ENCODE measurements around the gene PRR11. TPM values are rescaled to one million over a fixed set of nuclear protein-coding genes. Genes with fewer than 3 reads are reported as not detected.
"Not testable (repeated sequence)": the region's sequence is repeated elsewhere in the genome, so short reads cannot be mapped to it uniquely, and the experiment has no call there.

PRR11 gene
- total RNA-seq, 1 experiment from 2014 or later: 26.4 TPM

DNA sequence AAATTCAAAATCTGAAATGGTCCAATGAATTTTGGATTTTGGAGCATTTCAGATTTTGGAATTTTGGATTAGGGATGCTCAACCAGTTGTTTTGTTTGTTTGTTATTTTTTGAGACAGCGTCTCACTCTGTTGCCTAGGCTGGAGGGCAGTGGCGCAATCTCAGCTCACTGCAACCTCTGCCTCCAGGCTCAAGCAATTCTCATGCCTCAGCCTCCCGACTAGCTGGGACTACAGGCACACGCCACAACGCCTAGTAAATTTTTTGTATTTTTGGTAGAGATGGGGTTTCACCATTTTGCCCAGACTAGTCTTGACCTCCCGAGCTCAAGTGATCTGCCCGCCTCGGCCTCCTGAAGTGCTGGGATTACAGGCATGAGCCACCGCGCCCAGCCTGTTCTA lies 17.2 kb upstream of the PRR11 start:
- H3K4me3 ChIP-seq (ENCODE audit: insufficient read depth, low read depth, low read length); H3K36me3 ChIP-seq (replicated peaks; ENCODE audit: control insufficient read depth, insufficient read depth, low read length); H3K27me3 ChIP-seq (ENCODE audit: control insufficient read depth, insufficient read depth, low read length); DNase-seq: not testable (repeated sequence)

DNA sequence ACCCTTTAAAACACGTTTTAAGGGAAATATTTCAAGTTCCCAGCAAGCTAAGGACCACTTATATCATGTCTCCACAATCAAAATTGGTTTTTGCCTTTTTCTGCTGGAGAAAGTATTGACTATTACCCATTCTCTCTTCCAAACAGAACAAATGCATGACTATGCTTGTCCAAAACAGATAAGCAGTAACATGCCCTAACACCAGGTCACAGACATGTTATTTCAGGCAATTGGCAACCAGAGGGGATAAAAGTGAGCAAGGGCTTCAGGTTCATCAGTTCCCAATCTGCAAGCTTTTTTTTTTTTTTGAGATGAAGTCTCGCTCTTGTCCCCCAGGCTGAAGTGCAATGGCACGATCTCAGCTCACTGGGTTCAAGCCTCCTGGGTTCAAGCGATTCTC lies 15.6 kb upstream of the PRR11 start:
- Histone ChIP-seq H3K4me3 (ENCODE audit: insufficient read depth, low read depth, low read length) (no peak overlapping the region), H3K36me3 (replicated peaks; ENCODE audit: control insufficient read depth, insufficient read depth, low read length) (no peaks in the 10 kb centered on the region), H3K27me3 (ENCODE audit: control insufficient read depth, insufficient read depth, low read length) (no peaks in the 10 kb centered on the region)
- no peak for DNase-seq

DNA sequence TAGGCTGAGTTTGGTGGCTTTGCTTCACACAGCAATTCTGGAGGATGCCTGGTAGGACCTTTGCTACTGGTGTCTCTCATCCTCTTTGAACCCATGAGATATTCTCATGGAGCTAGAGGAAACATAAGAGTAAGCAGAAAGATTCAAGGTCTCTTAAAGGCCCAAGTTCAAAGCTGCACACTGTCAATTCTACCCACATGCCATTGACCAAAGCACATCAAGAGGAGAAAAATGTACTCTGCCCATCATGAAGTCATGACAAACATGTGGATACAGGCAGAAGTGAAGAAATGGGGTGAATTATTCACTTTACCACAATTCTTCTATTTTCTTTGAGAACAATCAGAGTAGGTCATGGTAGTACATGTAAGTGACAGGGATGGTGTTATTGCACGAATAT lies 13.7 kb upstream of the PRR11 start:
- Histone ChIP-seq H3K27me3 (ENCODE audit: control insufficient read depth, insufficient read depth, low read length) (no peaks in the 10 kb centered on the region), H3K36me3 (replicated peaks; ENCODE audit: control insufficient read depth, insufficient read depth, low read length) (no peaks in the 10 kb centered on the region), H3K4me3 (ENCODE audit: insufficient read depth, low read depth, low read length) (no peak overlapping the region)
- DNase-seq: no peak

GRCh38 chr17:59145571-59146096 lies 9.9 kb upstream of the PRR11 start:
- Histone ChIP-seq H3K27me3 (ENCODE audit: control insufficient read depth, insufficient read depth, low read length) (no peaks in the 10 kb centered on the region), H3K4me3 (ENCODE audit: insufficient read depth, low read depth, low read length) (no peak overlapping the region), H3K36me3 (replicated peaks; ENCODE audit: control insufficient read depth, insufficient read depth, low read length) (no peaks in the 10 kb centered on the region)
- no peak for DNase-seq

GRCh38 chr17:59149051-59149450 lies 6.5 kb upstream of the PRR11 start:
- DNase-seq: no peak
- Histone ChIP-seq H3K4me3 (ENCODE audit: insufficient read depth, low read depth, low read length) (no peak overlapping the region), H3K27me3 (ENCODE audit: control insufficient read depth, insufficient read depth, low read length) (no peaks in the 10 kb centered on the region), H3K36me3 (replicated peaks; ENCODE audit: control insufficient read depth, insufficient read depth, low read length) (no peaks in the 10 kb centered on the region)

DNA sequence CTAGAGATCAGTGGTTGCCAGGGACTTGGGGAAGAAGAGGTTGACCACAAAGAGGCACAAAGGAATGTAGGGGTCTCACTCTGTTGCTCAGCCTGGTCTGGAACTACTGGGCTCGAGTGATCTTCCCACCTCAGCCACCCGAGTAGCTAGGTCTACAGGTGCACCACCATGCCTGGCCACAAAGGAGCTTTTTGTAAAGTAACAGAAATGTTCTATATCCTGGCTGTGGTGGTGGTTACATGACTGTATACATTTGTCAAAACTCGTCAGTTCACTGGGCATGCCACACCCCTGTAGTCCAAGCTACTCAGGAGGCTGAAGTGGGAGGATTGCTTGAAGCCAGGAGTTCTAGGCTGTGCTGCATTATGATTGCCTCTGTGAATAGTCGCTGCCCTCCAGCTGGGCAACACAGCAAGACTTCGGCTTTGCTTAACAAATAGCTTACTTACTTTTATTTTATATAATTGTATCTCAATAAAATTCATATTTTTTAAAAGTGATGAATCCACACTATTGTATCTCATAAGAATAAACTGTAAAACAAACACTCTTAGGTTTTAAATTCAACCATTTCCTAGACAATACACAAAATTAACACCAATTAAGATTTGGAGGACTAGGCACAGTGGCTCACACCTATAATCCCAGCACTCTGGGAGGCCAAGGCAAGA lies 5.6 kb upstream of the PRR11 start:
- DNase-seq: no peak
- no peaks in the 10 kb centered on the region for H3K36me3 ChIP-seq (replicated peaks; ENCODE audit: control insufficient read depth, insufficient read depth, low read length)
- no peak overlapping the region for H3K4me3 ChIP-seq (ENCODE audit: insufficient read depth, low read depth, low read length)
- no peaks in the 10 kb centered on the region for H3K27me3 ChIP-seq (ENCODE audit: control insufficient read depth, insufficient read depth, low read length)

- no peak for DNase-seq
- no peaks in the 10 kb centered on the region for H3K27me3 ChIP-seq (ENCODE audit: control insufficient read depth, insufficient read depth, low read length)
- no peaks in the 10 kb centered on the region for H3K36me3 ChIP-seq (replicated peaks; ENCODE audit: control insufficient read depth, insufficient read depth, low read length)
- H3K4me3 ChIP-seq (ENCODE audit: insufficient read depth, low read depth, low read length): no peak overlapping the region
Observed at GRCh38 chr17:59151006-59151405, 4.5 kb upstream of the PRR11 start.

GRCh38 chr17:59151591-59151990 lies 4.0 kb upstream of the PRR11 start:
- Histone ChIP-seq H3K4me3 (ENCODE audit: insufficient read depth, low read depth, low read length) (no peak overlapping the region), H3K36me3 (replicated peaks; ENCODE audit: control insufficient read depth, insufficient read depth, low read length) (no peaks in the 10 kb centered on the region), H3K27me3 (ENCODE audit: control insufficient read depth, insufficient read depth, low read length) (no peaks in the 10 kb centered on the region)
- no peak for DNase-seq

DNA sequence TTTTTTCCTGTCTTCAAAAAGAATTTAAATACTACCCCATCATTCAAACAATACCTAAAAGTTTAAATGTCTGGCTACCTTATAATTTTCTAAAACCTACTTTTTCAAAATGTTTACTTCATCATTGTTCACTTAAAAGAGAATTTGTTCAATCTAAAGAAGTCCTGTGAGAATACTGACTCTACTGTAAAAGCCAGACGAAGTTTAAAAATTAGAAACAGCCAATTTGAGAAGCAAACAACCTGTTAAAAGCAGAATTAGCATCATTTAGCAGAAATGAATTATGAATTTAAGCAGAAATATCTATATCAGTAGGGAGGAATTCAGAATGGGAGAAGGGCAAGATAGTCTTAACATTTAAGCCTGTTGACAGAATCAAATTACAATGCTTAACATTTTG lies 2.6 kb upstream of the PRR11 start:
- Histone ChIP-seq H3K36me3 (replicated peaks; ENCODE audit: control insufficient read depth, insufficient read depth, low read length) (no peaks in the 10 kb centered on the region), H3K27me3 (ENCODE audit: control insufficient read depth, insufficient read depth, low read length) (no peaks in the 10 kb centered on the region), H3K4me3 (ENCODE audit: insufficient read depth, low read depth, low read length) (no peak overlapping the region)
- DNase-seq: no peak

DNA sequence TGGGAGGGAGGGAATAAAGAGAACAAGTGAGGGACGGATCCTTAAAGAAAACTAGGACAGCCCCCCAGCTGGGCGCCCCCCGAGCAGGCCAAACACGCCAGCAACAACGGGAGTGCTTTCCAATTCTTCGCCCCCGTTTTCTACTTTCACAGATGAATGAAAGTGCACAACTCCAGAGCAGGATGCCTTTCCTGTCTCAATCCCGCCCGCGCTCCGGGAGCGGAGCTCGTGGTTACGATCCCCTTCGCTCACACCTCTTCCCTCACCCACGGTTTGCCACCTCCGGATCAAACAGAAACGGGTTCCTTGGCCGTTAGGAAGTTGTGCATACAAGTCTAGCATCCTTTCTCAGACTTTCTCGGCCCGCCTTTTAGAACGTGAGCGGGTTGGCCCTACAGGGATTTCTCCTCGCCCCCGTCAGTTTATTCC lies 1.2 kb upstream of the PRR11 start:
- no peaks in the 10 kb centered on the region for H3K27me3 ChIP-seq (ENCODE audit: control insufficient read depth, insufficient read depth, low read length)
- no peaks in the 10 kb centered on the region for H3K36me3 ChIP-seq (replicated peaks; ENCODE audit: control insufficient read depth, insufficient read depth, low read length)
- peak overlapping the region; percentile 73 for H3K4me3 ChIP-seq (ENCODE audit: insufficient read depth, low read depth, low read length)
- peak; percentile 48 for DNase-seq

DNA sequence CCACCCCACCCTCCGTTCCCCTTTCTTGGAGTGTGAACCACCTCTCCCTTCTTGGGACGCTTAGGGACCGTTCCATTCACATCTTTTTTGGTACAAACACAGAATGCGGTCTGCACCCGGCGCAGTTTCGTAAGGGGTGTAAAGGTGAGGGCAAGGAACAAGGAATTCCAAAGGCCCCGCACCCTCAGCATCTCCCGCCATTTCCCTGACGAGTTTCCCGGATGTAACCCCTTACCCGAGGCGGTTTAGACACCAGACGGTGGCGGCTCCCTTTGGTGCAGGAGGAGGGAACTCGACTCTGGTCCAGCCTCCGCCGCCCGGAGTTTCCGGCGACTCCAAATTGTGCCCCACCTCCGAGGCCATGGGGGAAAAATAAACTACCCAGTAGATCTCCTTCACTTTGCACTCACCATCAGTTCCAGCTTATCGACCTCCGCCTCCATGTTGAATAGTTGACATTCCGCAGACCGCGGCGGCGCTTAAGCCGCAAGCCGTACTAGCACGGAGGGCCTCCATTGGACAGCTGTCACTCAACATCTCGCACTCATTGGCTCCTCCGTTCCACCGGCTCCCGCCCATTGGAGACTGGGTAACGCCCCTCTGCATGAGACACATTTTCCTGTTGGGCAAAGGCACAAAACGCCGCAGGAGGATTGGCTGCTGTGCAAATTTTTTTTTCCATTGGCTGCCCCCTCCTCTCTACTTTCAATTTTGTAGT lies 666 bp upstream of the PRR11 start, which contains the start of gene SKA2:
TSS of gene SKA2 (minus strand) at position 466 of the 718 bp plus-strand sequence. CDS start at position 443, 23 bp downstream.
- H3K27me3 ChIP-seq (ENCODE audit: control insufficient read depth, insufficient read depth, low read length): no peaks in the 10 kb centered on the region
- peak; percentile 87 for DNase-seq
- H3K4me3 ChIP-seq (ENCODE audit: insufficient read depth, low read depth, low read length): peak within 1 kb of the TSS; percentile 73
- no peaks in the 10 kb centered on the region for H3K36me3 ChIP-seq (replicated peaks; ENCODE audit: control insufficient read depth, insufficient read depth, low read length)

DNA sequence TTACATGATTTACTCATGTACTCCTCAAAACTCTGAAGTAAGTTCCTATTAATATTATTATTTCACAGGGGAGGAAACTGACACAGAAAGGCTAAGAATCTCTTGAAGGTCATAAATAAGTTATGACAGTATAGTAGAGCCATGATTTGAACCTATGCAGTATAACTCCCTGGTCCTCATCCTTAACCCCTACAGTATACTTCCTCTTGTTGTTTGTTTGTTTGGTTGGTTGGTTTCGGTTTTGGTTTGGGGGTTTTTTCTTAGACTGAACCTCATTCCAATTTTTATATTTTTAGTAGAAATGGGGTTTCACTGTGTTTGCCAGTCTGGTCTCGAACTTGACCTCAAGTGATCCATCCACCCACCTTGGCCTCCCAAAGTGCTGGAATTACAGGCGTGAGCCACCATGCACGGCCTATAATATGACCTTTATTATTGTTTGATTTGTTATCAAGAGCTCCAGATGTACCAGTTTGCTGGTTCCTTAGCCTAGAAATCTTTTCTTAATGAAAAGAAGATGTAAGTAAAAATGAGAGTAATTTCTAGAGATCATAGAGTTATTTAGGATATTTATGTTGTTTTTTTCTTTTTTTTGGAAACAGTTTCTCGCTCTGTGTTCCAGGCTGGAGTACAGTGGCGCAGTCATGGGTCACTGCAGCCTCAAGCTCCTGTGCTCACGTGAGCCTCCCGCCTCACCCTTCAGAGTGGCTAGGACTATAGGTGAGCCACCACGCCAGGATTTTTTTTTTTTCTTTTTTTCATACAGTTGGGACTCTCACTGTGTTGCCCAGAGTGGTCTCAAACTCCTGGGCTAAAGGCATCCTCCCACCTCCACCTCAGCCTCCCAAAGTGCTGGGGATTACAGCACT lies 4.8 kb downstream of the PRR11 start:
- no peak overlapping the region for H3K4me3 ChIP-seq (ENCODE audit: insufficient read depth, low read depth, low read length)
- H3K36me3 ChIP-seq (replicated peaks; ENCODE audit: control insufficient read depth, insufficient read depth, low read length): no peaks in the 10 kb centered on the region
- no peaks in the 10 kb centered on the region for H3K27me3 ChIP-seq (ENCODE audit: control insufficient read depth, insufficient read depth, low read length)
- no peak for DNase-seq

GRCh38 chr17:59161477-59161876 lies 5.9 kb downstream of the PRR11 start:
- Histone ChIP-seq H3K36me3 (replicated peaks; ENCODE audit: control insufficient read depth, insufficient read depth, low read length) (no peaks in the 10 kb centered on the region), H3K4me3 (ENCODE audit: insufficient read depth, low read depth, low read length) (no peak overlapping the region), H3K27me3 (ENCODE audit: control insufficient read depth, insufficient read depth, low read length) (no peaks in the 10 kb centered on the region)
- no peak for DNase-seq

GRCh38 chr17:59165933-59166342 lies 10.4 kb downstream of the PRR11 start:
- no peaks in the 10 kb centered on the region for H3K27me3 ChIP-seq (ENCODE audit: control insufficient read depth, insufficient read depth, low read length)
- DNase-seq: peak; percentile 71
- peaks cover 3% of the 10 kb centered on the region; the same call in 1 of the 2 replicates for H3K36me3 ChIP-seq (replicated peaks; ENCODE audit: control insufficient read depth, insufficient read depth, low read length)
- H3K4me3 ChIP-seq (ENCODE audit: insufficient read depth, low read depth, low read length): no peak overlapping the region
